ENCODE results near the gene TRAPPC12.

Gene TRAPPC12

GRCh38 chr2:3462493-3463104 lies 83.1 kb downstream of the TRAPPC12 start:
- no peak for DNase-seq (ENCODE audit: low read depth)
- H3K4me3 ChIP-seq (ENCODE audit: low read depth, low read length): no peak overlapping the region

- DNase-seq (ENCODE audit: low read depth): no peak
Measured at GRCh38 chr2:3463186-3463835, 83.8 kb downstream of the TRAPPC12 start.

DNA sequence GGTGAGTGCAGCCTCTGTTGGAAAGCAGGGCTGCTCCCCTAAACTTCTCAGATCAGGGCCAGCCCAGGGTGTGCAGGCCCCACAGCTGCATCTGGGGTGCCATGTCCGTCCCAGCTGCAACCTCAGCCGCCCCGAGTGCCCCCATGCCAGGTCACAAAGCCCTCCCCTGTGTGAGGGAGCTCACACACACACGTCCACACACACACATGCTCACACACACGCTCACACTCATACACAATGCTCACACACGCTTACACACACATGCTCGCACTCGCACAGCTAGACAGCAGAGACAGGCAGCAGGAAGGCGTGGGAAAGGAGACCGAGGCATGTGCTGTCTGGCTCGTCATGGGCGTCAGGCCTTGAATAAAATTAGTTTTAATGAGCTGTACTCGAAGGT lies 84.5 kb downstream of the TRAPPC12 start:
- no peak overlapping the region for H3K4me3 ChIP-seq (ENCODE audit: low read depth, low read length)
- no peak for DNase-seq (ENCODE audit: low read depth)

More at GRCh38 chr2:3463186-3463835, 83.8 kb downstream of the TRAPPC12 start:
- no peak overlapping the region for H3K4me3 ChIP-seq (ENCODE audit: low read depth, low read length)

- no peak for DNase-seq (ENCODE audit: low read depth)
- no peak overlapping the region for H3K4me3 ChIP-seq (ENCODE audit: low read depth, low read length)
Measured at GRCh38 chr2:3464401-3465005, 85.0 kb downstream of the TRAPPC12 start.

DNA sequence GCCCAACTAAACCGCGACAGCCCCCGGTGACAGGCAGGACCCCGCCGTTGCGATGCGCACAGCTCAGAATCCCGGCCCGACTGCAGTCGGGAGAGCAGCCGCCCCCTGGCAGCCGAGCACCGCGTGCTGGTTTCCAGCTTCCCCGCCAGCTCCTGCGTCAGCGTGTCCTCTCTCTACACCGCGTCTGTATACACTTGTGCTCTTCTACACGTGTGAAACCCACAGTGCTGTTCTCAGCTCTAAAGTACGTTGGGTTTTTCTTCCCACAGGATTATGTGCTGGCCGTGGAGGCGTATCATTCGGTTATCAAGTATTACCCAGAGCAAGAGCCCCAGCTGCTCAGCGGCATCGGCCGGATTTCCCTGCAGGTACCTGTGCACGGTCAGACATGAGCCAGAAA lies 85.8 kb downstream of the TRAPPC12 start:
- DNase-seq (ENCODE audit: low read depth): no peak
- no peak overlapping the region for H3K4me3 ChIP-seq (ENCODE audit: low read depth, low read length)

GRCh38 chr2:3465844-3466481 lies 86.5 kb downstream of the TRAPPC12 start:
- no peak overlapping the region for H3K4me3 ChIP-seq (ENCODE audit: low read depth, low read length)
- peak; percentile 87 for DNase-seq (ENCODE audit: low read depth)

- DNase-seq (ENCODE audit: low read depth): no peak
- H3K4me3 ChIP-seq (ENCODE audit: low read depth, low read length): no peak overlapping the region
Measured at GRCh38 chr2:3466482-3466863, 87.0 kb downstream of the TRAPPC12 start.

- H3K4me3 ChIP-seq (ENCODE audit: low read depth, low read length): no peak overlapping the region
- DNase-seq (ENCODE audit: low read depth): no peak
Measured at GRCh38 chr2:3466966-3467365, 87.5 kb downstream of the TRAPPC12 start.

GRCh38 chr2:3467654-3468053 lies 88.2 kb downstream of the TRAPPC12 start:
- H3K4me3 ChIP-seq (ENCODE audit: low read depth, low read length): no peak overlapping the region
- DNase-seq (ENCODE audit: low read depth): no peak

GRCh38 chr2:3468296-3468988 lies 88.9 kb downstream of the TRAPPC12 start:
- no peak for DNase-seq (ENCODE audit: low read depth)
- no peak overlapping the region for H3K4me3 ChIP-seq (ENCODE audit: low read depth, low read length)

DNA sequence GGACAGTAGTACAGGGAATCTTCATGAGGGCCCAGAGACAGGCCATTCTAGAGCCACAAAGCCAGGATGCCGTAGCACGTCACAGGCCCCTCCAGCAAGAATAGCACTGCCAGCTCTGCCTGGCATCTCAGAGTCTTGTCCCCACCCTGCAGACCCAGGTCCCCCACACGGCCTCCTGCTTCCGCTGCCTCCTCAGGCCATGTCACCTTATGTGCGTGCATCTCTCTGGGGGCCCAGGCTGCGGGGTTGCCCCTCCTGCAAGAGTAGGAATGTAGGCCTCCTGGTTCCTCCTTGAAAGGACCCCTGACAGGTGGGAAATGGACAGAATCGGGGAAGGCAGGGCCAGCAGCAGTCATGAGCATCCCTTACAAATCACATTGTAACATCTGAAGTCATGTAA lies 90.0 kb downstream of the TRAPPC12 start:
- no peak for DNase-seq (ENCODE audit: low read depth)
- H3K4me3 ChIP-seq (ENCODE audit: low read depth, low read length): no peak overlapping the region

GRCh38 chr2:3470166-3470651 lies 90.7 kb downstream of the TRAPPC12 start:
- peak; percentile 85 for DNase-seq (ENCODE audit: low read depth)
- H3K4me3 ChIP-seq (ENCODE audit: low read depth, low read length): no peak overlapping the region

DNA sequence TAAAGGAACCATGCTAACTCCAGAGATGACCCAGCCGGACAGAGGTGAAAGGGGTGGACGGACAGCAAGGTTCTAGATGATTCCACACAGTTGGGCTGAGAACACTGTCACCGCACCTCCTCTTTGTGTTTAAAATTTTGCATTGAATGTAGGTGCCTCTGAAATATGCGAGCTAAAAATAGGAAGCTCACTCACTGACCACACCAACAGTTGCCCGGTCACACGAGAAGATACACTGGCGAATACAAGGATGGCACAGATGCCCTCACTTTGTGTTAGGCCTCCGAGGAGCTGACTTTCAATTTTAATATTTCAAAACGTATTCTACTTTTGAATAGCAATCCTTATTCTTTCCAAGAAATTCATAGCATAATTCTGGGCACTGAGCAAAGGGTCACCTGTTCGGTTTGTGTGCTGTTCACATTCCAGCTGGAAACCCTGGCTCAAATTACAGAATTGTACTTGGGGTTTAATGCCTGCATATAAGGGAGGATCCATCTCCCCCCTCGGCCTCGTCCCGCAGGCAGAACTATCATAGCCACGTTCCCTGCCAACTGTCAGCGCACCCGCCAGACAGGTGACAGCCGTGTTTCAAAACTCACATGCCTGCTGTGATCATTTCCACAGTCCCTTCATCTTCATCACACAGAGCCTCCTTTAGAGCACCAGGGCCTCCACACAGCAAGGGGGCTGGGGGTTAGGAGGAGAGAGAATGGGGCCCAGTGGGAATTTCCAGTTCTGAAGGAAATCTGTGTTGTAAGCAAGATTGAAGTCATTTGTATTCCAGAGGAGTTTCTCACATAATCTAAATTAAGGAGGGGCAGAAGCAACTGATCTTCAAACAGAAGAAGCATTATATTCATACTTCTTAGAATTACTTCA lies 91.6 kb downstream of the TRAPPC12 start:
- no peak for DNase-seq (ENCODE audit: low read depth)

GRCh38 chr2:3472296-3472695 lies 92.8 kb downstream of the TRAPPC12 start:
- H3K4me3 ChIP-seq (ENCODE audit: low read depth, low read length): no peak overlapping the region
- no peak for DNase-seq (ENCODE audit: low read depth)

More for the DNA sequence above, 91.6 kb downstream of the TRAPPC12 start:
- H3K4me3 ChIP-seq (ENCODE audit: low read depth, low read length): no peak overlapping the region

- DNase-seq (ENCODE audit: low read depth): no peak
- no peak overlapping the region for H3K4me3 ChIP-seq (ENCODE audit: low read depth, low read length)
Measured at GRCh38 chr2:3472966-3473365, 93.5 kb downstream of the TRAPPC12 start.

DNA sequence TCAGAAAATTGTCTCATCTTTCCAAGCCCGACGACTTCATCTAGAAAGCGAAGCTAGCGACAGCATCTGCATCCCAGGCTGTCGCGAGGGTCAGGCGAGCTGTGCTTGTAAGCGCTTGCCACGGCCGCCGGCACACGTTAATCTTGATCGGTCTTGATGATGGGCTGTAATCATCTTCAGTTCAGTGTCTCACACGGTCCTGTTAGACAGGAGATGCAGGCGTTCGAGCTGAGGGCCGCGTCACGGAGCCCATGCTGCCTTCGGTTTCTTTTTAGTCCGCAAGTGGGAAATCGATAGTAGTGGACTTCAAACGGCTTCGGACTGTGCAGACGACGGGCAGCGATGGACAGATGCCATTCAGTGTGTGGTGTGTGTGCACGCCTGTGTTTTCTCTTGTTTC lies 96.3 kb downstream of the TRAPPC12 start:
- DNase-seq (ENCODE audit: low read depth): no peak
- H3K4me3 ChIP-seq (ENCODE audit: low read depth, low read length): no peak overlapping the region

DNA sequence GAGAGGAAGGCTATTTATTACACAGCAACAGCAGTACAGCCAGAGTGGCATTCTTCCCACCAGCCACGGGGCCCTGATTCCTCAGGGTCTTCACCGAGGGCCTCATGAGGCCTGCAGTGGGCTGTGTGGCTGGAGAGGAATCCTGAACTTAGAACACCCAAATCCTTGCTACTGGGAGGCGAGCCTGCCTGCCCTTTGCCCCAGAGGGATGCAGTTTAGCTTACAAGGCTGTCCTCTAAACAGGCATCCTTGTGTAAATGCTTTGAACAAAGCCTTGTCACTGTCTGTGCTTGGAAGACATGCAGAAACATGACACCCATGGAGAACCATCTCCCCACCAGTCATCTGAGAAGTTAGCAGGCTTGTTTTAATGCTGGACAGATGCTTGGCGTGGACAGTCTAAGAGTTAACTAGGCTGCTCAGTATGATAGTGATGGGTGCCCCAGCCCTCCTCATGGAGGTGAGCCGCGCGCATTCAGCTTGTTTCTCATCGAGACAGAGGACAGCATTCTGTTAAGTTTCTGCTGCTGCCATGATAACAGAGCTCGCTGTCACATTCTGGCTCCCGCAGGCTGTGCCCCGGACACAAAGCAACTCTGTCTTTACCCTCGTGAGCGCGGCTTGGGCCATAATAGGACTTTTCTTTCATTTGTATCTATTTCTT lies 97.0 kb downstream of the TRAPPC12 start:
- DNase-seq (ENCODE audit: low read depth): peak; percentile 45
- no peak overlapping the region for H3K4me3 ChIP-seq (ENCODE audit: low read depth, low read length)

- no peak for DNase-seq (ENCODE audit: low read depth)
- H3K4me3 ChIP-seq (ENCODE audit: low read depth, low read length): no peak overlapping the region
Measured at GRCh38 chr2:3476985-3477327, 97.5 kb downstream of the TRAPPC12 start.
